Measurements from ENCODE around the gene SUPT20H. TPM values are rescaled to one million over a fixed set of nuclear protein-coding genes. Genes with fewer than 3 reads are reported as not detected.
A peak's percentile ranks its signal among the peaks of the same experiment; 100 is the strongest.

The SUPT20H gene
- total and polyA plus RNA-seq, 10 of the 15 experiments (the other 5 are each of a cell fraction or from before 2014, with no cell fraction given) = 12.3 to 69.8 (median 47.5) TPM

DNA sequence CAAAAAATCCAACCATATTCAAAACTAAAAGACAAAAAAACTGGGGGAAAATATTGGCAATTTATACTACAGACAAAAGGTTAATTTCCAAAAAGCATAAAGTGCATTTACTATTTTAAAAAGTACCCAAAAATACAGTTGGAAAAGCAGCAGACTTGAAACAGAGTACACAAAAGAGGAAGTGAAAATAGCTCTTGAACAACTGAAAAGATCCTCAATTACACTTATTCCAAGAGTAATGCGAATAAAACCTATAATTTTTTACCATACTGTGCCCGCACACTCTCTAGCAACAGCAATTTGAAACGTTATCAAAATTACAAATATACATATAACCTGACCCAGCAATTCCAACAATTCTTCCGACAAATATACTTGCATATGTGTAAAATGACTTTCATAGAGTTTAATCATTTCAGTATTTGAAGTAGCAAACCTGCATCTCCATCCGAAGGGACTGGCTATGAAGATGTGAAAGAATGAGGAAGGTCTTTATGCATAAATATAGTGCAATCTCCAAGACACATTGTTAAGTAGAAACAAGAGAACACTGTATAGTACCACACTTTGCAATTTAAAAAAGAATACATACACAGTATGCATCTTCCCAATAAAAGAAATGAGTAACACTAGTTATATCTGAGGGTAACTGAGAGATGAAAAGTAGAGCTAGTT is 85.7 kb downstream of the SUPT20H start:
- intact Hi-C loops (cut with micrococcal nuclease; ENCODE audit: unreplicated experiment) (no loop called here), in situ Hi-C loops (cut with MboI) (no loop called here)
- ATAC-seq (peak; percentile 92), DNase-seq (ENCODE audit: low read depth, low spot score) (no peak), FAIRE-seq (peak; percentile 35)
- H3K9ac ChIP-seq (ENCODE audit: control insufficient read depth, insufficient read depth, low read length) = no peak overlapping the region
- H4K20me1 ChIP-seq (ENCODE audit: control insufficient read depth, insufficient read depth) = no peaks in the 10 kb centered on the region
- H3K36me3 ChIP-seq (ENCODE audit: control insufficient read depth in 2 of 2, insufficient read depth in 2 of 2, low read length in 1 of 2) = peaks cover 0 to 3% of the 10 kb centered on the region in 2 experiments
- H3K27me3 ChIP-seq (replicated peaks in 1 of 2; ENCODE audit: control insufficient read depth in 2 of 2, insufficient read depth in 2 of 2, low read length in 1 of 2) = no peaks in the 10 kb centered on the region
- POLR2A ChIA-PET = no interaction called here
- SMC1A ChIA-PET (ENCODE audit: uncharacterized antibody, unreplicated experiment) = interaction anchor here (0.6 to 1.7 kb wide), 8 partner anchors 9 to 531 kb away, joined by 3 to 4 read pairs (median 3); no protein-coding TSS in a partner anchor
- H3K9me3 ChIP-seq (replicated peaks; ENCODE audit: control insufficient read depth, insufficient read depth, low read length) = peaks cover 5% of the 10 kb centered on the region; the same call in 2 of the 3 replicates
- no peaks in the 10 kb centered on the region; the same call in 1 of the 2 replicates for H3K79me2 ChIP-seq (ENCODE audit: control insufficient read depth, insufficient read depth, low read length)
- CTCF ChIA-PET = interaction anchor here (0.6 to 2.2 kb wide), 7 partner anchors 9 to 691 kb away, joined by 3 to 13 read pairs (median 3); partner anchors contain the start of gene EXOSC8
- H2AFZ ChIP-seq (ENCODE audit: control insufficient read depth, low read depth, low read length) = no peak overlapping the region
- no peak overlapping the region for H3K4me3 ChIP-seq
- RAD21 ChIA-PET (ENCODE audit: unreplicated experiment) = interaction anchor here (0.7 to 1.5 kb wide), 5 partner anchors 7 to 116 kb away, joined by 3 to 5 read pairs (median 3); no protein-coding TSS in a partner anchor
- peak overlapping the region; percentile 7; the same call in 1 of the 2 replicates for H3K4me2 ChIP-seq (ENCODE audit: control insufficient read depth, insufficient read depth)
- peaks cover 7% of the 10 kb centered on the region; the same call in 1 of the 2 replicates for H3K4me1 ChIP-seq (ENCODE audit: control insufficient read depth, insufficient read depth, low read length)
- WGBS (ENCODE audit: insufficient coverage, insufficient replicate concordance, low lambda C conversion rate, missing lambda C conversion rate) = 11% methylated on average over 5 of the region's 5 CpGs
- BruUV-seq (replicated peaks) = no TSS peak
- H3K27ac ChIP-seq (ENCODE audit: control insufficient read depth, insufficient read depth) = no peak overlapping the region
- TF ChIP-seq SIX5 (IDR thresholded peaks at IDR 0.05; ENCODE audit: low read depth, low read length, severe bottlenecking) = no peak
- no peak for TF ChIP-seq PML (IDR thresholded peaks at IDR 0.05; ENCODE audit: low read length)
- TF ChIP-seq MXI1 (IDR thresholded peaks at IDR 0.05; ENCODE audit: low read depth, low read length) = no peak
- peak; percentile 43 to 59; a peak in 3 of 4 replicates for TF ChIP-seq IKZF2 (IDR thresholded peaks at IDR 0.05)
- TF ChIP-seq TCF12 (IDR thresholded peaks at IDR 0.05; ENCODE audit: low read depth, low read length) = no peak
- TF ChIP-seq ZNF24 (IDR thresholded peaks at IDR 0.05) = 0 out of 2 replicates have a peak, but pooled peaks have one; percentile 29
- TF ChIP-seq JUND (IDR thresholded peaks at IDR 0.05; ENCODE audit: low read depth, low read length) = no peak
- TF ChIP-seq CUX1 (IDR thresholded peaks at IDR 0.05; ENCODE audit: insufficient replicate concordance, low read depth, low read length) = no peak
- TF ChIP-seq IKZF1 (conservative IDR thresholded peaks at IDR 0.05) = peak; percentile 49
- TF ChIP-seq RELB (IDR thresholded peaks at IDR 0.05; ENCODE audit: low read depth) = peak; percentile 34; the same call in 1 of the 2 replicates
- TF ChIP-seq GABPA (IDR thresholded peaks at IDR 0.05; ENCODE audit: low read depth) = no peak
- TF ChIP-seq DPF2 (IDR thresholded peaks at IDR 0.05) = peak; percentile 60
- TF ChIP-seq ZSCAN29 (IDR thresholded peaks at IDR 0.05) = no peak
- no peak for TF ChIP-seq NBN (IDR thresholded peaks at IDR 0.05)
- TF ChIP-seq MTA3 (IDR thresholded peaks at IDR 0.05; ENCODE audit: borderline replicate concordance, low read length) = no peak
- no peak for TF ChIP-seq CHD1 (IDR thresholded peaks at IDR 0.05; ENCODE audit: low read depth, low read length)
- no peak for TF ChIP-seq TCF7 (IDR thresholded peaks at IDR 0.05; ENCODE audit: borderline replicate concordance)

Data from GM12878 (cell line).